CD4-positive, alpha-beta memory T cell (primary cell): ENCODE results near the gene CHRFAM7A. TPM values are rescaled to one million over a fixed set of nuclear protein-coding genes. Genes with fewer than 3 reads are reported as not detected.
"Not testable (repeated sequence)": the region's sequence is repeated elsewhere in the genome, so short reads cannot be mapped to it uniquely, and the experiment has no call there.

ENCODE experiments used
- CTCF ChIA-PET: fragments of 350-600 bp; sonication (Branson Sonifier 250); formaldehyde crosslinking; loops from one replicate; lab custom pipeline; 2021; ENCODE audit warnings: inconsistent platforms; ENCODE audit not compliant: partially characterized antibody; lab: Charles Lee
- POLR2A ChIA-PET: fragments of 350-600 bp; sonication (Branson Sonifier 250); formaldehyde crosslinking; loops from one replicate; lab custom pipeline; 2021; ENCODE audit not compliant: partially characterized antibody; lab: Charles Lee
- DNase-seq, 5 donors: peaks; one replicate each; pipeline versions ENCODE4 v3.0.0 to v3.0.0-alpha.2; 2020 to 2022; ENCODE audit warnings: mixed read lengths in 1 of 5
- H3K27ac ChIP-seq: one replicate; pipeline ENCODE4 v1.7.0; 2013; ENCODE audit warnings: low read depth, low read length
- H3K27me3 ChIP-seq: 2 replicates; pipeline ENCODE4 v1.7.0; 2013; ENCODE audit warnings: mild to moderate bottlenecking, low read length, moderate library complexity; ENCODE audit not compliant: insufficient read depth
- H3K36me3 ChIP-seq: 2 replicates; pipeline ENCODE4 v1.7.0; 2013; ENCODE audit warnings: mild to moderate bottlenecking, low read length, moderate library complexity; ENCODE audit not compliant: insufficient read depth
- H3K4me1 ChIP-seq: 2 replicates; pipeline ENCODE4 v1.7.0; 2013; ENCODE audit warnings: mild to moderate bottlenecking, low read length, moderate library complexity; ENCODE audit not compliant: insufficient read depth
- H3K4me3 ChIP-seq, 2 donors: one replicate each; pipeline ENCODE4 v1.7.0; 2013; ENCODE audit warnings: low read length in 2 of 2, mild to moderate bottlenecking in 1 of 2
- H3K9me3 ChIP-seq, 2 donors: one replicate each; pipeline ENCODE4 v1.7.0; 2013; ENCODE audit warnings: low read length in 2 of 2, control low read depth in 1 of 2; ENCODE audit not compliant: control insufficient read depth in 1 of 2
- H3K27ac Mint-ChIP-seq, 7 donors: one replicate each; pipeline ENCODE4 v1.8.0; 2020 to 2021; ENCODE audit warnings: mixed read lengths in 7 of 7, mild to moderate bottlenecking in 6 of 7, inconsistent platforms in 3 of 7, moderate library complexity in 3 of 7
- H3K27me3 Mint-ChIP-seq, 2 donors: one replicate each; pipeline ENCODE4 v1.8.0; 2020 to 2021; ENCODE audit warnings: mixed read lengths in 2 of 2
- H3K36me3 Mint-ChIP-seq, 2 donors: one replicate each; pipeline ENCODE4 v1.8.0; 2020 to 2021; ENCODE audit warnings: mixed read lengths in 2 of 2, inconsistent platforms in 1 of 2, mild to moderate bottlenecking in 1 of 2
- H3K4me1 Mint-ChIP-seq, 4 donors: one replicate each; pipeline ENCODE4 v1.8.0; 2020 to 2021; ENCODE audit warnings: mixed read lengths in 4 of 4, mild to moderate bottlenecking in 1 of 4
- H3K4me3 Mint-ChIP-seq, 8 donors: one replicate each; pipeline ENCODE4 v1.8.0; 2020 to 2021; ENCODE audit warnings: mixed read lengths in 8 of 8, mild to moderate bottlenecking in 7 of 8, moderate library complexity in 6 of 8, inconsistent platforms in 3 of 8
- H3K9me3 Mint-ChIP-seq, 8 donors: one replicate each; pipeline ENCODE4 v1.8.0; 2020 to 2021; ENCODE audit warnings: mixed read lengths in 8 of 8, mild to moderate bottlenecking in 5 of 8, inconsistent platforms in 3 of 8, moderate library complexity in 1 of 8
- intact Hi-C: fragments of 100-400 bp; cut with micrococcal nuclease; formaldehyde crosslinking; loops from one replicate; pipeline ENCODE4 v1.15.1; 2023
- polyA plus RNA-seq, 2 donors: library from polyadenylated mRNA; unstranded; fragments of 300-500 nt; fragmentation: Illumina TruSeq; gene quantifications; one replicate each; pipeline ENCODE4 v1.2.3, GENCODE V29; 2021
- total RNA-seq, 2 experiments: library from RNA; stranded (reverse); gene quantifications; one replicate each; pipeline ENCODE4 v1.2.3, GENCODE V29; 2021

The CHRFAM7A gene
- total and polyA plus RNA-seq, 4 experiments from 2014 or later = 0.33 TPM; not detected in 3

DNA sequence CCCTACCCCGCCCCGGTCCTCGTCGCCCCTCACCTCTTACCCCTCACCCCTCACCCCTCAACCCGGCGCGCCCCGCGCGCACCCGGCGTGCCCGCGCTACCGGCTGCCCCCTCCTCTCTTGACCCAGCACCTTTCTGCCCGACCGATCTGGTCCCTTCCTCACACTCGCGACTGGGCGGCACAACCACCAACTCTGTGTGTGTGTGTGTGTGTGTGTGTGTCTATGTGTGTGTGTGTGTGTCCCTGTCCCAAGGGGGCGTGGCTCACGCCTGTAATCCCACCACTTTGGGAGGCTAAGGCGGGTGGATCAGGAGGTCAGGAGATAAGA lies 288 bp upstream of the CHRFAM7A start:
- H3K9me3 Mint-ChIP-seq, POLR2A ChIA-PET, H3K27ac Mint-ChIP-seq, H3K36me3 ChIP-seq, intact Hi-C loops, H3K4me3 ChIP-seq, H3K4me1 Mint-ChIP-seq, CTCF ChIA-PET, H3K27ac ChIP-seq, H3K27me3 ChIP-seq, H3K9me3 ChIP-seq, H3K4me1 ChIP-seq, H3K27me3 Mint-ChIP-seq, DNase-seq, H3K36me3 Mint-ChIP-seq: not testable (repeated sequence)
- peak overlapping the region in 1 of 8 donors; percentile 26 for H3K4me3 Mint-ChIP-seq

DNA sequence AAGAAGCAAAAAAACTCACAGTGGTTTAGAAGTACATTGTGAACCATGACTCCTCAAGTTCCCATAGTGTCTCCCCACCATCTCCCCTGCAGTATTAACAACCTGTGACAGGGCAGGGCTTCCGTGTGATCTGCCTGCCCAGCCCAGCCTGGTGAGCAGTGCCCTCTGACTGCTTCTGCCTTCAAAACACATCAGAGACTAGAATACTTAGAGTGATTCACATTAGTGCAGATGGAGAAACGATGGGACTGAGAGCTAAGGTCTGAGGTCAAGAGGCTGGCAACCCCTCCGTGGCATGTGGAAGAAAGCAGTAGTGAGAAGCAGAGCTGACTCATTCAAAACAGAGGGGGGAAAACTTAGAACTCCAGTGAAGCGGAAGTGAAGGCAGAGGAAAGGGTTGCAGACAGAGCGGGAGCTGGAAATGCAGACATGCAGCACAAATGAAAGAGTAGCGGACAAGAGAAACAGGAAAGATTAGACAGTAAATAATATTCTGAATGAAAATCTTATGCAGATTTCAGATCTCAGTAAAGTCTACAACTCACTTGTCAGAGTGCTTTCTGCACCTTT lies 6.9 kb downstream of the CHRFAM7A start:
- H3K36me3 Mint-ChIP-seq, DNase-seq, H3K4me3 ChIP-seq, H3K27me3 ChIP-seq, H3K27ac ChIP-seq, H3K27me3 Mint-ChIP-seq, H3K36me3 ChIP-seq, intact Hi-C loops, CTCF ChIA-PET, POLR2A ChIA-PET, H3K4me1 ChIP-seq, H3K4me1 Mint-ChIP-seq, H3K27ac Mint-ChIP-seq, H3K9me3 Mint-ChIP-seq, H3K9me3 ChIP-seq, H3K4me3 Mint-ChIP-seq: not testable (repeated sequence)

DNA sequence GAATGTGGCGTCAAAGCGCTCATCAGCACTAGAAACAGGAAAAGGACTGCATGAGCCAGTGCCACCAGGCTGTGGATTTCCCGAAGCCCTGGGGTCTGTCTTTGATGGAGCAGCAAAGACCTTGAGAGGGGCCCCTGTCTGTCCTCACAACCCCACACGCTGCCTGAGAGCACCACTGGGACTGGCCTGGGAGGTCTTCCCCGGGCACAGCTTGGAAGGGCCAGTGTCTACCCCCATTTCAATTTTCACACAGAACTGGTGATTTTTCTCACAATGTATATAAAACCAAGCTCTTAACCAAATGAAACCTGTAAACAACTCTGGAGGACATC lies 16.3 kb downstream of the CHRFAM7A start:
- H3K27me3 Mint-ChIP-seq, intact Hi-C loops, H3K27me3 ChIP-seq, H3K36me3 Mint-ChIP-seq, CTCF ChIA-PET, DNase-seq, H3K4me1 ChIP-seq, H3K4me3 Mint-ChIP-seq, H3K4me1 Mint-ChIP-seq, H3K9me3 Mint-ChIP-seq, H3K9me3 ChIP-seq, H3K4me3 ChIP-seq, H3K36me3 ChIP-seq, H3K27ac ChIP-seq, POLR2A ChIA-PET, H3K27ac Mint-ChIP-seq: not testable (repeated sequence)

DNA sequence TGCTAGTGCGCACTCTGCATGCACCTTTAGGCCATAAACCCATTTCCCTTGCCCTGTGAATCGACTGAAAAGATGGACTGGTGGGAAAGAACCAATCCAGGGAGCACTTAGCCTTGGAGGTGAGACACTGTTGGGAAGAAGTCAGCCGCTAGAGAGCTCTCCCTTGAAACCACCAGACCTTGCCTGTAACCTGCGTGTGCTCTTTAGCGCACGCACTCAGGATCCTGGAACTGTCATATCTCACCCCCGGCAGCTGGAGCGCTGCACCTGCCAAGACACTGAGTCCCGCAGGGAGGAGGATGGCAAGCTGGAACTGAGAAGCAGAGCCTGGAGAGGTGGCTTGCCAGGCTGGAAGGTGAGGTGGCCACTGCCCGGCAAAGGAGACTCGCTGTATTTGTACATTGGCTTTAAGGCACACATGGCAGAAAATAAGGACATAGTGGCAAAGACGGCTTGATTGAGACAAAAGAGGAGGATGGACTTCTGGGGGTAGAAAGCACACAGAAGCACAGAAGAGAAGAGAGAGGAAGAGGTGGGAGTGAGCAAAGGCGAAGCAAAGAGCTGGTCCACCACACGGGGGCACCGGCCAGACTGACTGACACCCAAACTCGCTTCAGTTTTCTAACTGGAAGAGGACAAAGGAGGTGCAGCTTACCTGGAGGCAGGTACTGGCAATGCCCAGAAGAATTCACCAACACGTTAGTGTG lies 16.8 kb downstream of the CHRFAM7A start:
- H3K36me3 ChIP-seq, H3K27me3 ChIP-seq, POLR2A ChIA-PET, H3K4me3 ChIP-seq, DNase-seq, H3K4me1 Mint-ChIP-seq, H3K4me3 Mint-ChIP-seq, intact Hi-C loops, H3K36me3 Mint-ChIP-seq, H3K9me3 ChIP-seq, H3K27ac ChIP-seq, CTCF ChIA-PET, H3K27me3 Mint-ChIP-seq, H3K27ac Mint-ChIP-seq, H3K9me3 Mint-ChIP-seq, H3K4me1 ChIP-seq: not testable (repeated sequence)

DNA sequence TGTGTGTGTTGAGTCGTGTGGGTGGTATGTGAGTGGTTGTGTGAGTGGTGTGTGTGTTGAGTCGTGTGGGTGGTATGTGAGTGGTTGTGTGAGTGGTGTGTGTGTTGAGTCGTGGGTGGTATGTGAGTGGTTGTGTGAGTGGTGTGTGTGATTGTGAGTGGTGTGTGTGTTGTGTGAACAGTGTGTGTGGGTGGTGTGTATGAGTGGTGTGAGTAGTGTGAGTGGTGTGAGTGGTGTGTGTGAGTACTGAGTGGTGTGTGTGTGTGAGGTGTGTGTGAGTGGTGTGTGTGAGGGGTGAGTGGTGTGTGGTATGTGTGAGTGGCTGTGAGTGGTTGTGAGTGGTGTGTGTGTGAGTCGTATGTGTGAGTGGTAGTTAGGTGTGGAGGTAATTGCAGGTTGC lies 17.5 kb downstream of the CHRFAM7A start:
- H3K36me3 ChIP-seq, H3K27ac ChIP-seq, H3K27me3 Mint-ChIP-seq, H3K4me3 ChIP-seq, H3K4me1 ChIP-seq, CTCF ChIA-PET, intact Hi-C loops, H3K4me3 Mint-ChIP-seq, DNase-seq, H3K4me1 Mint-ChIP-seq, H3K9me3 ChIP-seq, H3K36me3 Mint-ChIP-seq, POLR2A ChIA-PET, H3K27me3 ChIP-seq, H3K9me3 Mint-ChIP-seq: not testable (repeated sequence)
- peak overlapping the region in 1 of 7 donors; percentile 19 for H3K27ac Mint-ChIP-seq

DNA sequence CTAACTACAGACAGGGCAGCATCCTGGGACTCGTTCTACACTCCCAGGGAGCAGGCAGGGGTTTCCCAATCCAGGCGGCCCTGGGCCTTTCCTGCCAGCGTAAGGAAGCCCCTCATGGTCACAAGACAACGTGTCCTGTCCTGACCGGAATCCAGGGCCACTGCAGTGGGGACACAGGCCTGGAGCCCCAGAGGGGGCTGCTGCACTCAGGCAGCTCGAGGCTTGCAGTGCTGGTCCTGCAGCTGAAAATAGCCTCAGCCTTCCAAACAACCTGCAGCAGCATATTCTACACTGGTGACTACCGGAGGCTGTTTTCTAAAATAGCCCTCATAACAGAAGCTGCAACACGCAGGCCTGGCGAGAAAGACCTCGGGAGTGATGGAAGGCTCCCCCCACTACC lies 18.5 kb downstream of the CHRFAM7A start:
- H3K4me1 ChIP-seq, H3K27me3 ChIP-seq, H3K27ac ChIP-seq, CTCF ChIA-PET, H3K4me1 Mint-ChIP-seq, H3K9me3 ChIP-seq, intact Hi-C loops, H3K36me3 Mint-ChIP-seq, DNase-seq, H3K4me3 Mint-ChIP-seq, H3K27me3 Mint-ChIP-seq, H3K9me3 Mint-ChIP-seq, POLR2A ChIA-PET, H3K36me3 ChIP-seq, H3K4me3 ChIP-seq, H3K27ac Mint-ChIP-seq: not testable (repeated sequence)

DNA sequence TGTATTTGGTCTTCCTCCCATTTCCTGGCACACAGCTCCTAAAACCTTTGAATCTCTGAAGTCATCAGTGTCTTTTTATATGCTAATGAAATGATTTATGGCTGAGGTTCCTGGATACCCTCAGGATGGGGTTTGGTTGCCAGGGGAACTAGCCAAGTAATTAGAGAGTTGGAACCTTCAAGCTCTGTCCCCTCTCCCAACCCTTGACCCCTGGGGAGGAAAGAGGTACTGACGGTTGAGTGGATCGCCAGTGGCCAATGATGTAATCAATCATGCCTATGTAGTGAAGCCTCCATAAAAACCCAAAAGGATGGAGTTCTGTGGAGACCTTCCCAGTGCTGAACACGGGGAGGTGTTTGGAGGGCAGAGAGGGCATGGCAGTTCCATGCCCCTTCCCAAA lies 25.1 kb downstream of the CHRFAM7A start:
- H3K4me3 Mint-ChIP-seq, intact Hi-C loops, H3K9me3 Mint-ChIP-seq: not testable (repeated sequence)

DNA sequence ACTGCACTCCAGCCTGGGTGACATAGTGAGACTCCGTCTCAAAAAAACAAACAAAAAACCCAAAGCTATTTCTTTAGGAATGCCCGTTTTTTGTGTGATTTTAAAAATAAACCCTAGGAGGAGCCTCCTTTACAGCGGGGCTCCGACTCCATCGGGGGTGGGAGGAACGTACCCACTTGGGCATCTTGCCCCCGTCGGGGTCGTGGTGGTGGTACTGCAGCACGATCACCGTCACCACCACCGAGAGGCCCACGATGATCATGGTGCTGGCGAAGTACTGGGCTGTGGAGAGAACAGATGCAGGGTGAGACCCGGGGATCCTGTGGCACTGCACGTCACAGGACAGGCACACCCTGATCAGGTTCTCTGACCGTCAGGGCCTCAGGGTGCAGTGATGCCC lies 26.1 kb downstream of the CHRFAM7A start:
- H3K4me3 ChIP-seq, H3K9me3 ChIP-seq, H3K27ac Mint-ChIP-seq, H3K4me3 Mint-ChIP-seq, H3K4me1 Mint-ChIP-seq, intact Hi-C loops, H3K27me3 ChIP-seq, H3K9me3 Mint-ChIP-seq, H3K27me3 Mint-ChIP-seq, H3K36me3 Mint-ChIP-seq, CTCF ChIA-PET, H3K36me3 ChIP-seq, H3K4me1 ChIP-seq, POLR2A ChIA-PET, H3K27ac ChIP-seq: not testable (repeated sequence)
- DNase-seq = peak in 1 of 5 donors; percentile 8

More for the DNA sequence above, 25.1 kb downstream of the CHRFAM7A start:
- H3K27me3 ChIP-seq, H3K4me1 ChIP-seq, POLR2A ChIA-PET, H3K27ac Mint-ChIP-seq, H3K4me3 ChIP-seq, CTCF ChIA-PET, H3K36me3 ChIP-seq, H3K27ac ChIP-seq, DNase-seq, H3K27me3 Mint-ChIP-seq, H3K4me1 Mint-ChIP-seq, H3K9me3 ChIP-seq, H3K36me3 Mint-ChIP-seq: not testable (repeated sequence)
